K562 (cell line): ENCODE results near the gene CPPED1. TPM values are rescaled to one million over a fixed set of nuclear protein-coding genes. Genes with fewer than 3 reads are reported as not detected.

Experiments used
- HDAC8 ChIP-seq: fragments of 450-650 bp; IDR thresholded peaks from 2 replicates; pipeline ENCODE4 v1.6.1; 2016; ENCODE audit warnings: mild to moderate bottlenecking, missing genetic modification characterization, moderate library complexity, missing compliant biosample characterization
- NR2C2 ChIP-seq, 2 experiments: fragments of 200-800 bp in 1 of 2; sonication (Bioruptor generic) in 1 of 2; sonication (generic) in 1 of 2; formaldehyde crosslinking in 1 of 2; IDR thresholded peaks; 2 replicates each; pipeline versions ENCODE4 v1.6.1 to v1.8.0; 2016 to 2022; ENCODE audit warnings: mild to moderate bottlenecking in 1 of 2, missing compliant biosample characterization in 1 of 2, missing genetic modification characterization in 1 of 2, missing genetic modification reagents in 1 of 2
- ZBTB40 ChIP-seq, 2 experiments: fragments of 450-650 bp in 1 of 2; sonication (generic) in 1 of 2; formaldehyde crosslinking in 1 of 2; IDR thresholded peaks; 2 replicates each; pipeline versions ENCODE4 v1.7.1 to v1.9.0; 2016 to 2022; ENCODE audit warnings: inconsistent platforms in 1 of 2, mild to moderate bottlenecking in 1 of 2, missing genetic modification reagents in 1 of 2
- ZMIZ1 ChIP-seq, 2 experiments: fragments of 150-350 bp in 1 of 2; IDR thresholded peaks; 2 replicates each; pipeline ENCODE4 v1.6.1; 2012 to 2016; ENCODE audit warnings: low read depth in 2 of 2, low read length in 2 of 2, mild to moderate bottlenecking in 1 of 2, moderate library complexity in 1 of 2
- polyA plus RNA-seq, 8 experiments: library from polyadenylated mRNA; depleted of rRNA in 4 of 8; stranded (reverse) in 5 of 8; unstranded in 3 of 8; fragments of >200 nt; fragmentation: Nextera tagmentation in 2 of 8; fragmentation: Illumina TruSeq in 1 of 8; extraction: Ambion mirVana in 2 of 8; extraction: Trizol in 1 of 8; gene quantifications; 2 replicates each; pipeline versions ENCODE4 v1.2.1 to v1.2.3, GENCODE V29; 2011 to 2014; ENCODE audit warnings: inconsistent platforms in 1 of 8, missing spikeins in 1 of 8
- total RNA-seq, 7 experiments: library from RNA; depleted of rRNA in 6 of 7; stranded (reverse); fragments of >200 nt in 6 of 7; fragmentation: Illumina TruSeq in 2 of 7; extraction: Trizol in 2 of 7; gene quantifications; 2 replicates each; pipeline versions ENCODE4 v1.2.1 to v1.2.3, GENCODE V29; 2011 to 2021; ENCODE audit warnings: low replicate concordance in 1 of 7

The CPPED1 gene
- total and polyA plus RNA-seq, 9 of the 15 experiments (the other 6 are each of a cell fraction or from before 2014, with no cell fraction given): 7.5 to 25.7 (median 16.9) TPM

GRCh38 chr16:12766853-12767252, 36.8 kb downstream of the CPPED1 start (continued):
- TF ChIP-seq ZBTB40 (IDR thresholded peaks at IDR 0.05): no peak
- no peak for TF ChIP-seq ZBTB40 (CRISPR knock-in tag; IDR thresholded peaks at IDR 0.05)
- TF ChIP-seq NR2C2 (CRISPR knock-in tag; IDR thresholded peaks at IDR 0.05): no peak
- TF ChIP-seq NR2C2 (tag; IDR thresholded peaks at IDR 0.05): peak; percentile 27; the same call in 1 of the 2 replicates
- no peak for TF ChIP-seq ZMIZ1 (IDR thresholded peaks at IDR 0.05; ENCODE audit: low read depth in 2 of 2, low read length in 2 of 2)
- TF ChIP-seq HDAC8: no peak
